ENCODE measurements around the gene PTPN3.

PTPN3 gene

GRCh38 chr9:109476642-109477257 is 21.4 kb downstream of the PTPN3 start:
- no peak for DNase-seq

- no peak for DNase-seq
Observed at GRCh38 chr9:109475526-109475925, 22.6 kb downstream of the PTPN3 start.

- no peak for DNase-seq
Observed at GRCh38 chr9:109474944-109475343, 23.2 kb downstream of the PTPN3 start.

GRCh38 chr9:109474170-109474569 is 23.9 kb downstream of the PTPN3 start:
- DNase-seq, result no peak

- no peak for DNase-seq
Observed at GRCh38 chr9:109473329-109473728, 24.8 kb downstream of the PTPN3 start.

- no peak for DNase-seq
Observed at GRCh38 chr9:109471475-109472393, 26.4 kb downstream of the PTPN3 start.

- peak in 1 of 2 experiments; percentile 17 for DNase-seq
Observed at GRCh38 chr9:109469646-109470358, 28.3 kb downstream of the PTPN3 start.

GRCh38 chr9:109468927-109469326 is 29.2 kb downstream of the PTPN3 start:
- no peak for DNase-seq

GRCh38 chr9:109467936-109468335 is 30.2 kb downstream of the PTPN3 start:
- no peak for DNase-seq

- no peak for DNase-seq
Observed at GRCh38 chr9:109466623-109467590, 31.2 kb downstream of the PTPN3 start.

- DNase-seq, result no peak
Observed at GRCh38 chr9:109463924-109464625, 34.0 kb downstream of the PTPN3 start.

GRCh38 chr9:109460576-109460975 is 37.5 kb downstream of the PTPN3 start:
- DNase-seq, result no peak

- DNase-seq, result no peak
Observed at GRCh38 chr9:109459423-109459822, 38.7 kb downstream of the PTPN3 start.

GRCh38 chr9:109458453-109459211 is 39.5 kb downstream of the PTPN3 start:
- no peak for DNase-seq

- DNase-seq, result no peak
Observed at GRCh38 chr9:109456811-109457210, 41.3 kb downstream of the PTPN3 start.

- no peak for DNase-seq
Observed at GRCh38 chr9:109455861-109456260, 42.2 kb downstream of the PTPN3 start.

GRCh38 chr9:109455391-109455790 is 42.7 kb downstream of the PTPN3 start:
- DNase-seq, result no peak

GRCh38 chr9:109454601-109455155 is 43.4 kb downstream of the PTPN3 start:
- no peak for DNase-seq

GRCh38 chr9:109454041-109454440 is 44.1 kb downstream of the PTPN3 start:
- no peak for DNase-seq

- no peak for DNase-seq
Observed at GRCh38 chr9:109453210-109453842, 44.8 kb downstream of the PTPN3 start.
